ENCODE measurements around the gene RABIF. TPM values are rescaled to one million over a fixed set of nuclear protein-coding genes. Genes with fewer than 3 reads are reported as not detected.

RABIF gene
- total RNA-seq, 1 donor from 2014 or later: 10.0 TPM

GRCh38 chr1:202857136-202857610 lies 31.8 kb downstream of the RABIF start:
- ATAC-seq: no peak
- H3K36me3 ChIP-seq: no peaks in the 10 kb centered on the region
- TF ChIP-seq CTCF (IDR thresholded peaks at IDR 0.05): no peak
- peaks cover 11% of the 10 kb centered on the region for H3K4me1 ChIP-seq
- no peaks in the 10 kb centered on the region for H3K9me3 ChIP-seq
- H3K4me3 ChIP-seq: no peak overlapping the region
- DNase-seq: no peak
- H3K27me3 ChIP-seq: no peaks in the 10 kb centered on the region
- peak overlapping the region; percentile 66 for H3K27ac ChIP-seq
- intact Hi-C loops (cut with DNase I): no loop called here

- DNase-seq (no peak), ATAC-seq (no peak)
- Histone ChIP-seq H3K27me3 (no peaks in the 10 kb centered on the region), H3K9me3 (no peaks in the 10 kb centered on the region), H3K4me1 (peaks cover 11% of the 10 kb centered on the region), H3K36me3 (no peaks in the 10 kb centered on the region), H3K27ac (no peak overlapping the region), H3K4me3 (no peak overlapping the region)
- TF ChIP-seq CTCF (IDR thresholded peaks at IDR 0.05): no peak
- intact Hi-C loops (cut with DNase I): no loop called here
Measured at GRCh38 chr1:202856014-202856413, 32.9 kb downstream of the RABIF start.

- Histone ChIP-seq H3K27me3 (no peaks in the 10 kb centered on the region), H3K4me3 (no peak overlapping the region), H3K4me1 (peaks cover 7% of the 10 kb centered on the region), H3K27ac (no peak overlapping the region), H3K36me3 (no peaks in the 10 kb centered on the region), H3K9me3 (no peaks in the 10 kb centered on the region)
- DNase-seq (no peak), ATAC-seq (no peak)
- intact Hi-C loops (cut with DNase I): no loop called here
- TF ChIP-seq CTCF (IDR thresholded peaks at IDR 0.05): no peak
Measured at GRCh38 chr1:202854787-202855186, 34.2 kb downstream of the RABIF start.

- ATAC-seq: peak; percentile 87
- Histone ChIP-seq H3K9me3 (no peaks in the 10 kb centered on the region), H3K36me3 (no peaks in the 10 kb centered on the region), H3K4me1 (no peaks in the 10 kb centered on the region), H3K4me3 (no peak overlapping the region), H3K27me3 (no peaks in the 10 kb centered on the region), H3K27ac (no peak overlapping the region)
- TF ChIP-seq CTCF (IDR thresholded peaks at IDR 0.05): peak; percentile 53
- intact Hi-C loops (cut with DNase I): no loop called here
- DNase-seq: no peak
Measured at GRCh38 chr1:202852163-202852904, 36.6 kb downstream of the RABIF start.

- ATAC-seq (no peak), DNase-seq (no peak)
Measured at GRCh38 chr1:202850593-202851362, 38.2 kb downstream of the RABIF start.

More at GRCh38 chr1:202850593-202851362, 38.2 kb downstream of the RABIF start:
- Histone ChIP-seq H3K4me3 (no peak overlapping the region), H3K27me3 (no peaks in the 10 kb centered on the region), H3K4me1 (no peaks in the 10 kb centered on the region), H3K36me3 (no peaks in the 10 kb centered on the region), H3K27ac (no peak overlapping the region), H3K9me3 (no peaks in the 10 kb centered on the region)
- TF ChIP-seq CTCF (IDR thresholded peaks at IDR 0.05): no peak
- intact Hi-C loops (cut with DNase I): no loop called here

All from upper lobe of right lung (tissue), 1 donor.